Transverse colon (tissue), 4 donors: ENCODE results near the gene LYZL2. TPM values are rescaled to one million over a fixed set of nuclear protein-coding genes. Genes with fewer than 3 reads are reported as not detected.

Experiments
- DNase-seq: peaks from one replicate; pipeline ENCODE4 v3.0.0-alpha.2; 2019
- H3K27ac ChIP-seq, 4 donors: fragments of 200-600 bp; sonication (generic); 2 replicates each; pipeline ENCODE4 v1.5.1; 2016 to 2018; ENCODE audit warnings: inconsistent platforms in 4 of 4
- H3K27me3 ChIP-seq: fragments of 200-600 bp; sonication (generic); 2 replicates; pipeline ENCODE4 v1.5.1; 2017; ENCODE audit warnings: inconsistent platforms
- H3K36me3 ChIP-seq, 4 donors: fragments of 200-600 bp; sonication (generic); 2 replicates each; pipeline ENCODE4 v1.5.1; 2017 to 2019; ENCODE audit warnings: inconsistent platforms in 4 of 4
- H3K4me1 ChIP-seq, 4 donors: fragments of 200-600 bp; sonication (generic); 2 replicates each; pipeline ENCODE4 v1.5.1; 2017 to 2020; ENCODE audit warnings: inconsistent platforms in 4 of 4
- H3K4me3 ChIP-seq, 4 donors: fragments of 200-600 bp; sonication (generic); 1 replicate in 1 of 4; 2 replicates in 3 of 4; pipeline versions ENCODE4 v1.5.1 to v1.6.1; 2017 to 2019; ENCODE audit warnings: inconsistent platforms in 4 of 4
- H3K9me3 ChIP-seq, 2 donors: fragments of 200-600 bp; sonication (generic); 2 replicates each; pipeline ENCODE4 v1.5.1; 2017 to 2019; ENCODE audit warnings: inconsistent platforms in 2 of 2
- EP300 ChIP-seq: sonication (generic); formaldehyde crosslinking; IDR thresholded peaks from one replicate; pipeline ENCODE4 v1.6.1; 2017; ENCODE audit warnings: antibody characterized with exemption, low read depth
- POLR2A ChIP-seq: fragments of 450-650 bp; IDR thresholded peaks from one replicate; pipeline ENCODE4 v1.6.1; 2016; ENCODE audit warnings: antibody characterized with exemption, mild to moderate bottlenecking, moderate library complexity
- POLR2AphosphoS5 ChIP-seq, 3 donors: sonication (generic); formaldehyde crosslinking; IDR thresholded peaks; one replicate each; pipeline ENCODE4 v1.6.1; 2016; ENCODE audit warnings: antibody characterized with exemption in 3 of 3
- WGBS, 2 donors: methylation state at CpG; one replicate each; pipeline ENCODE4 v1.1.5; 2018; ENCODE audit warnings: low coverage in 1 of 2; 5-methylcytosine and 5-hydroxymethylcytosine counted together
- in situ Hi-C, 4 donors: fragments of 200-750 bp; cut with MboI; loops; one replicate each; pipeline versions ENCODE4 v1.15.0 to v1.15.1; 2017; ENCODE audit warnings: low sequenced_read_pairs in 3 of 4, low pct_ligation_motif_present in 1 of 4, low pct_unique_long_range_greater_than_20kb in 1 of 4
- intact Hi-C: fragments of 100-400 bp; cut with DNase I; formaldehyde crosslinking; loops from one replicate; pipeline ENCODE4 v1.15.1; 2023; ENCODE audit warnings: low total_unique reads
- total RNA-seq, 4 donors: library from RNA; depleted of rRNA; stranded (reverse); fragments of >200 nt; gene quantifications; one replicate each; pipeline ENCODE4 v1.1.0, GENCODE V29; 2016
- TF ChIP-seq, protein P1 (sequence below), 5 experiments: fragments of 200-600 bp in 3 of 5; fragments of 450-650 bp in 2 of 5; sonication (generic) in 3 of 5; IDR thresholded peaks; 1 replicate in 2 of 5; 2 replicates in 3 of 5; pipeline ENCODE4 v1.5.1; 2016 to 2017; ENCODE audit warnings: antibody characterized with exemption in 5 of 5, inconsistent platforms in 3 of 5, mild to moderate bottlenecking in 2 of 5, moderate library complexity in 1 of 5

The LYZL2 gene
- total RNA-seq, 4 donors from 2014 or later, result not detected

DNA sequence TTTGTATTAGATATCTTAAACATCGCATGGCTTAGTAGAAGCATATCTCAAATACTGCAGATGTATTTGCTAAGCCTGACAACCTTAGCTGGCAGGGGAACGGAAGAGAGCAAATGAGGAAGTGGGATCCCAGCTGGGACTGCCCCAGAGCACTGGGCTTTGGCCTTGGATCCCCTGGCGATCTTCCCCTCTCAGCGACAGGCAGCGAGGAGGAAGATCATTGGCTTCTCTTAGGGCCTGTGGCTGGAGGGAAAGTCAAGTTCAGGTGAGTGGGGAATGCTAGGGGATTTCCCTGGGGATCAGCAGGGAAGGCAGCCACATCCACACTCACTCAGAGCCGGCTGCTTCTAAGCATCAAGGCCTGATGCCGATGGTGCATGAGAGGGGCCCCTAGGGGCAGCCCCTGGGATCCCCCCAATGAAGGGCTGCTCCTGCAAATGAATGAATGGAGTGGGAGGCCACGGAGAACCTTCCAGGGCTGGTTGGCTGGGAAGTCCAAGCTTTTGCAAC lies 42.0 kb downstream of the LYZL2 start:
- H3K27ac ChIP-seq, result peak overlapping the region in 1 of 4 donors; percentile 10
- in situ Hi-C loops, result loop anchor here in 1 of 4 donors (5.0 kb wide), 1 partner anchor 195 kb away; no protein-coding TSS in a partner anchor
- no peak overlapping the region for H3K4me3 ChIP-seq
- 41 to 63% methylated on average over 1 to 8 of the region's 8 CpGs for WGBS, 2 donors
- peak; percentile 64 for DNase-seq
- TF ChIP-seq POLR2AphosphoS5 (IDR thresholded peaks at IDR 0.05) (no peak), EP300 (no peak), POLR2A (no peak)
- TF ChIP-seq, protein P1, sequence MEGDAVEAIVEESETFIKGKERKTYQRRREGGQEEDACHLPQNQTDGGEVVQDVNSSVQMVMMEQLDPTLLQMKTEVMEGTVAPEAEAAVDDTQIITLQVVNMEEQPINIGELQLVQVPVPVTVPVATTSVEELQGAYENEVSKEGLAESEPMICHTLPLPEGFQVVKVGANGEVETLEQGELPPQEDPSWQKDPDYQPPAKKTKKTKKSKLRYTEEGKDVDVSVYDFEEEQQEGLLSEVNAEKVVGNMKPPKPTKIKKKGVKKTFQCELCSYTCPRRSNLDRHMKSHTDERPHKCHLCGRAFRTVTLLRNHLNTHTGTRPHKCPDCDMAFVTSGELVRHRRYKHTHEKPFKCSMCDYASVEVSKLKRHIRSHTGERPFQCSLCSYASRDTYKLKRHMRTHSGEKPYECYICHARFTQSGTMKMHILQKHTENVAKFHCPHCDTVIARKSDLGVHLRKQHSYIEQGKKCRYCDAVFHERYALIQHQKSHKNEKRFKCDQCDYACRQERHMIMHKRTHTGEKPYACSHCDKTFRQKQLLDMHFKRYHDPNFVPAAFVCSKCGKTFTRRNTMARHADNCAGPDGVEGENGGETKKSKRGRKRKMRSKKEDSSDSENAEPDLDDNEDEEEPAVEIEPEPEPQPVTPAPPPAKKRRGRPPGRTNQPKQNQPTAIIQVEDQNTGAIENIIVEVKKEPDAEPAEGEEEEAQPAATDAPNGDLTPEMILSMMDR (IDR thresholded peaks at IDR 0.05), result no peak
- H3K36me3 ChIP-seq, result no peaks in the 10 kb centered on the region
- H3K4me1 ChIP-seq, result peaks cover 7 to 19% (median 14%) of the 10 kb centered on the region in 4 donors
- intact Hi-C loops, result no loop called here
- H3K9me3 ChIP-seq, result no peaks in the 10 kb centered on the region
- no peaks in the 10 kb centered on the region for H3K27me3 ChIP-seq

DNA sequence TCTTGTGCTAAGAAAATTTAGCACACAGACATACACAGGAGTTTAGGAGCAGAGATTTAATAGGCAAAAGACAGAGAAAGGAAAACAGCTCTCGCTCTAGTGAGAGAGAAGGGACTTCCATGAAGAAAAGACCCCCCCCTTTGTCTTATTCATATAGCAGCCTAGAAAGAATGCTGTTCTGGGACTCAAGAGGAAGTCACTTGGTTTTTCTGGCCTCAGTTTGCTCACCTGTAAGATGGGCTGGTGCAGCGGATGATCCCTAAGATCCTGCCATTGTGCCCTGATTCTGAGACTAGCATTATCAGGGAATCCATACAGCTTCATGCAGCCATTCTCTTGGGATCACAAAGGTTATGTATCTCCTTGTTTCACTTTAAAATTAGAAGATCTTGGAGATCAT lies 42.7 kb downstream of the LYZL2 start:
- no peaks in the 10 kb centered on the region for H3K36me3 ChIP-seq
- no peak for TF ChIP-seq POLR2A
- TF ChIP-seq, protein P1 (IDR thresholded peaks at IDR 0.05), result no peak
- no peak for TF ChIP-seq POLR2AphosphoS5 (IDR thresholded peaks at IDR 0.05)
- no peak for TF ChIP-seq EP300
- 87 to 100% methylated on average over 1 to 2 of the region's 2 CpGs for WGBS, 2 donors
- no peaks in the 10 kb centered on the region for H3K9me3 ChIP-seq
- H3K4me1 ChIP-seq, result peaks cover 7 to 19% (median 14%) of the 10 kb centered on the region in 4 donors
- H3K4me3 ChIP-seq, result no peak overlapping the region
- DNase-seq, result no peak
- in situ Hi-C loops (loop anchor here in 1 of 4 donors (5.0 kb wide), 1 partner anchor 195 kb away; no protein-coding TSS in a partner anchor), intact Hi-C loops (no loop called here)
- no peak overlapping the region for H3K27ac ChIP-seq
- H3K27me3 ChIP-seq, result no peaks in the 10 kb centered on the region

DNA sequence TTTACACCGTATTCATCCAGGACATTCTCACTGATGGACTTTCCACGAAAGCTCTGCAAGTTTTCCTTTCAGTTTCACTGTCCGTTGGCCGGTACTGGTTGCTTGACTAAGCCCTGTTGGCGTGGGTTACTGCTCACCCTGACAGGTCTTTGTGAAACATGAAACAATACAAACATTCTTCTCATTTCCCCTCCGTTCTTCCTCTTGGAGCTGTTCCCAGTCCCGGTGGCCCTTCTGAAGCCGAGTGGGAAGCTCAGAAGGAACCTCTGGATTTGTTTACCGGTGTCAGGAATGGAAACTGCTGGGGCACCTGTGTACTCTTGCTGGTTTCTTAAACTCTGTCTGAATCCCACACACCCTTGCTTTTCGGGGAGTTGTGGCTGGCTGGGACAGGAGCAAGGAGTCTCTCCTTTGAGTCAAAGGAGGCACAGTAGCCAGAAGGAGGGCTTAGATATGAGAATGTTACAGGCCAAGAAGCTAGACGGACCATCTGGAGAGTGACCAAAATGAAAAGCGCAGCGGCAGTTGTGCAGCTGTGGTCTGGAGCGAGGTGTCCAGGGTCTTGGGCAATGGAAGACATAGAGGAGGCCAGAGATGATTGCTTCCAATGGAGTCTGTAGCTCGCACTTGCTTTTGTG lies 45.7 kb downstream of the LYZL2 start:
- TF ChIP-seq POLR2A (no peak), EP300 (no peak), POLR2AphosphoS5 (IDR thresholded peaks at IDR 0.05) (peak in 1 of 3 donors; percentile 40)
- TF ChIP-seq, protein P1 (IDR thresholded peaks at IDR 0.05), result no peak
- intact Hi-C loops (no loop called here), in situ Hi-C loops (no loop called here)
- WGBS, 2 donors, result 16 to 20% methylated on average over 5 to 15 of the region's 15 CpGs
- peak; percentile 79 for DNase-seq
- H3K36me3 ChIP-seq, result no peaks in the 10 kb centered on the region
- no peaks in the 10 kb centered on the region for H3K27me3 ChIP-seq
- no peaks in the 10 kb centered on the region for H3K9me3 ChIP-seq
- H3K4me3 ChIP-seq, result peak overlapping the region; percentile 7 to 42 (median 18)
- peaks cover 7 to 19% (median 14%) of the 10 kb centered on the region in 4 donors for H3K4me1 ChIP-seq
- H3K27ac ChIP-seq, result peak overlapping the region; percentile 77 to 87 (median 84)

DNA sequence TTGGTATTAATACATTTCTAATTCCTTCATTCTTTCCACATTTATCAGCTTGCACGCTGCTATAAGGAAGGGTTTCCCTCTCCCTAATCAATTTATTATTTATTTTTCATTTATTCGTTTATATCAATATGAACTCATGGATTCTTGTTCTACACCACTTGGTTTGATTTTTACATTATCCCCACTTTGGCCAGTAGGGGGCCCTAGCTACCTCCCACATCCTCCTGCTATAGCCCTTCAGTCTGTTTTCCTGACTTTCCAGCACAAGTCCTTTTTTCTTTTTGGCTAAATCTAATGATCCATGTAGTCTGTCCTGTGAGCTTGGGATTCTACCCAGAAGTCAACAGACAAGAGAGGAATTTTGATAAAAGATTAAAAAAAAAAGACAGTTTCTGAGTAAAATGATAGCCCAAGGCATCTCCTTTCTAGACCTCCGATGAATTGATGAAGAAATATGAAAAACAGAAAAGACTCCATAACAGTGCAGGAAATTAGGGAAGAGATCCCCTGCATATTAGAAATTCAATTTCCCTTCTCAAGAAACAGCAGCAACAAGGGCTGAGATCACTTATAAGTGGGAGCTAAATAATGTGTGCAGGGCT lies 47.7 kb downstream of the LYZL2 start:
- in situ Hi-C loops, result no loop called here
- Histone ChIP-seq H3K36me3 (no peaks in the 10 kb centered on the region), H3K4me1 (peaks cover 7 to 15% (median 12%) of the 10 kb centered on the region in 4 donors), H3K9me3 (no peaks in the 10 kb centered on the region), H3K4me3 (no peak overlapping the region), H3K27ac (peak overlapping the region in 1 of 4 donors; percentile 83), H3K27me3 (no peaks in the 10 kb centered on the region)
- intact Hi-C loops, result no loop called here
- TF ChIP-seq, protein P1 (IDR thresholded peaks at IDR 0.05), result peak; percentile 62 to 79 (median 74)
- TF ChIP-seq POLR2A, result no peak
- peak; percentile 19 for DNase-seq
- 35 to 38% methylated on average over 3 of the region's 3 CpGs for WGBS, 2 donors
